HG03066 (cell line): ENCODE results near the gene PLEKHB1.
"Not testable (repeated sequence)": the region's sequence is repeated elsewhere in the genome, so short reads cannot be mapped to it uniquely, and the experiment has no call there.

Experiments
- ATAC-seq: cut with Tn5 transposase; IDR thresholded peaks from one replicate; pipeline ENCODE4 v1.9.1; 2021; ENCODE audit warnings: low read depth; ENCODE audit not compliant: unreplicated experiment

PLEKHB1 gene

DNA sequence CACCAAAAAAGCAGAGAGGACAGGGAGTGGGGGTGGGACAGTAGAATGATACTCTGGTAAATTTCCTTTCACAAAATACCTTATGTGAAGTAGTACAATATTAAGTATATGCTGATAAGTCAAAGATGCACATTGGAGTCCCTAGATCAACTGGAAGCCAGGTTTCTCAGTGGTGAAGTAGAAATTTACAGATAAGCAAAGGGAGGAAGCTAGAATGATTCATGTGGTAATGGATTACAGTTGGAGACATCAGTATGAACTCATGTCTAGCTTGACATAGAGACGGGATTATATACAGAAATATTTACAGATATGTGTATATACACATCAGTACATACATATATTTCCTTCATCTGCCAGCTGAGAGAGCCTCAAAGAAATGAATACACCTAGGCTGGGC, 21.5 kb downstream of the PLEKHB1 start:
- no peak for ATAC-seq

DNA sequence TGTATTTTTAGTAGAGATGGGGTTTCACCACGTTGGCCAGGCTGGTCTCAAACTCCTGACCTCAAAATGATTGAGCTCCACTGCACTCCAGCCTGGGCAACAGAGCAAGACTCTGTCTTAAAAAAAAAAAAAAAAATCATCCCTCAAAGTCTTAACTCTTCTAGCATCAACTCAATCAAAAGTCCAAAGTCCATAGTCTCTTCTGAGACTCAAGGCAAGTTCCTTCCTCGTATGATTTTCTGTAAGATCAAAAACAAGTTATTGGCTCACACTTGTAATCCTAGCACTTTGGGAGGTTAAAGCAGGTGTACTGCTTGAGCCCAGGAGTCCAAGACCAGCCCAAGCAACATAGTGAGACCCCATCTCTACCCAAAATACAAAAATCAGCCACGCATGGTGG, 24.4 kb downstream of the PLEKHB1 start:
- no peak for ATAC-seq

- ATAC-seq = no peak
Observed at GRCh38 chr11:73671701-73672100, 25.3 kb downstream of the PLEKHB1 start.

DNA sequence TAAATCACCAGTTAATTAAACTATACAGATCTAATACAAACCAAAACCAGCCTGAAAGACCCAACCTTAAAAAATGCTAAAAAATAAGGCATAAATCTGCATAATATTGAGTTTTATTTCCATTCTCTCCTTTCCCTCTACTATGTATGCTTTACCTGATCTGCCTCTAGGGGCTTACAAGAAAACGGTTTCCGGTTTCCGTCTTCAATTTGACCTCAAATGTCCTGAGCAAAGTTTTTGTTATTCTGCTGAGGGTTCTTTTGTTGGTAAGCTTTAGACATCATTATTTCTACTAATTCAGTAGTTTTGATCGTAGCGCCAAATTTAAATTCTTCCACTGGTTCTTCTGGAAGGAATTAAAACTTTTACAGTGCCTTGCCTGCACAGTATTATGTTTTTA, 30.2 kb downstream of the PLEKHB1 start:
- ATAC-seq = not testable (repeated sequence)

GRCh38 chr11:73680687-73681086, 34.3 kb downstream of the PLEKHB1 start:
- no peak for ATAC-seq

DNA sequence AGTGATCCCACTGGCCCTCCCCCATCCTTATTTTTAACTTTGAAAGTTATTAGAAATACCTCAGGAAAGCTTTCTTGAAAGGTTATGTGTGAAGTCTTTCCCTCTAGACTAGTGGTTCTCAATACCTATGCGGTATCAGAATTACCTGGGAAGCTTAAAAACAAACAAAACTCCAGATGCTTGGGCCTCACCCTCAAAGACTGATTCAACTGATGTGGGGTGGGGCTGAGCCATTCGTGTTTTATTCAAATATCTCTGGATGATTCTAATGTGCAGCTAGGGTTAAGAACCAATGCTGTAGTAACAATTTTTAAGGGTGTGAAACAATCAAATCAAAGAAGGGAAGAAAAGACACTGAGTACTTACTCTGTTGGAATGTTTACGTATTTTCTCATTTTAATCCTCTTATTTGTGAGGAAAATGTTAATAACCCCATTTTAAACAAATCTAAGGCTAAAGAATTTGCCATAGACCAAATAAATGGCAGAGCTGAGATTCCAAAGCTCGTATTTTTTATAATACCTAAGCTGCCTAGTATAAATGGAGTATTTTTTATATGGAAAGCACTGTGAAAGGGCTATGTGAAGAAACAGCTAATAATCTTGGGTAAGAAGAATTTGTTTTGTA, 47.6 kb downstream of the PLEKHB1 start:
- no peak for ATAC-seq

GRCh38 chr11:73705053-73705452, 58.7 kb downstream of the PLEKHB1 start:
- ATAC-seq = no peak

- ATAC-seq = no peak
Observed at GRCh38 chr11:73710964-73711363, 64.6 kb downstream of the PLEKHB1 start.
